Neutrophil (primary cell): Measurements from ENCODE around the gene ATG13.

Source experiments
- H3K27ac ChIP-seq: fragments of 200-600 bp; sonication (generic); 2 replicates; pipeline ENCODE4 v1.5.1; 2016; ENCODE audit warnings: mild to moderate bottlenecking, moderate library complexity
- H3K27me3 ChIP-seq: fragments of 200-600 bp; sonication (generic); 2 replicates; pipeline ENCODE4 v1.6.0; 2016; ENCODE audit warnings: mild to moderate bottlenecking
- H3K36me3 ChIP-seq: fragments of 200-600 bp; sonication (generic); 2 replicates; pipeline ENCODE4 v1.5.1; 2017
- H3K4me1 ChIP-seq, 2 experiments: fragments of 200-600 bp in 1 of 2; sonication (generic) in 1 of 2; 1 replicate in 1 of 2; 2 replicates in 1 of 2; pipeline versions ENCODE4 v1.5.1 to v1.6.1; 2013 to 2016; ENCODE audit warnings: low read depth in 1 of 2, low read length in 1 of 2, mild to moderate bottlenecking in 1 of 2, moderate library complexity in 1 of 2; ENCODE audit not compliant: control insufficient read depth in 1 of 2, insufficient read depth in 1 of 2
- H3K4me3 ChIP-seq, 2 experiments: fragments of 200-600 bp in 1 of 2; sonication (generic) in 1 of 2; 1 replicate in 1 of 2; 2 replicates in 1 of 2; pipeline ENCODE4 v1.5.1; 2013 to 2016; ENCODE audit warnings: low read depth in 1 of 2, low read length in 1 of 2, mild to moderate bottlenecking in 1 of 2, moderate library complexity in 1 of 2
- H3K9me3 ChIP-seq: fragments of 200-600 bp; sonication (generic); 2 replicates; pipeline ENCODE4 v1.5.1; 2016
- TF ChIP-seq, protein P1 (sequence below): fragments of 200-600 bp; sonication (generic); IDR thresholded peaks from 2 replicates; pipeline ENCODE4 v1.5.1; 2016; ENCODE audit warnings: antibody characterized with exemption

Gene ATG13

GRCh38 chr11:46611526-46612304 is 5.6 kb upstream of the ATG13 start:
- Histone ChIP-seq H3K9me3 (no peaks in the 10 kb centered on the region), H3K4me3 (no peak overlapping the region), H3K27me3 (no peaks in the 10 kb centered on the region), H3K36me3 (no peaks in the 10 kb centered on the region), H3K4me1 (peaks cover 6% of the 10 kb centered on the region in 2 experiments), H3K27ac (no peak overlapping the region)
- TF ChIP-seq, protein P1, sequence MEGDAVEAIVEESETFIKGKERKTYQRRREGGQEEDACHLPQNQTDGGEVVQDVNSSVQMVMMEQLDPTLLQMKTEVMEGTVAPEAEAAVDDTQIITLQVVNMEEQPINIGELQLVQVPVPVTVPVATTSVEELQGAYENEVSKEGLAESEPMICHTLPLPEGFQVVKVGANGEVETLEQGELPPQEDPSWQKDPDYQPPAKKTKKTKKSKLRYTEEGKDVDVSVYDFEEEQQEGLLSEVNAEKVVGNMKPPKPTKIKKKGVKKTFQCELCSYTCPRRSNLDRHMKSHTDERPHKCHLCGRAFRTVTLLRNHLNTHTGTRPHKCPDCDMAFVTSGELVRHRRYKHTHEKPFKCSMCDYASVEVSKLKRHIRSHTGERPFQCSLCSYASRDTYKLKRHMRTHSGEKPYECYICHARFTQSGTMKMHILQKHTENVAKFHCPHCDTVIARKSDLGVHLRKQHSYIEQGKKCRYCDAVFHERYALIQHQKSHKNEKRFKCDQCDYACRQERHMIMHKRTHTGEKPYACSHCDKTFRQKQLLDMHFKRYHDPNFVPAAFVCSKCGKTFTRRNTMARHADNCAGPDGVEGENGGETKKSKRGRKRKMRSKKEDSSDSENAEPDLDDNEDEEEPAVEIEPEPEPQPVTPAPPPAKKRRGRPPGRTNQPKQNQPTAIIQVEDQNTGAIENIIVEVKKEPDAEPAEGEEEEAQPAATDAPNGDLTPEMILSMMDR, result no peak

DNA sequence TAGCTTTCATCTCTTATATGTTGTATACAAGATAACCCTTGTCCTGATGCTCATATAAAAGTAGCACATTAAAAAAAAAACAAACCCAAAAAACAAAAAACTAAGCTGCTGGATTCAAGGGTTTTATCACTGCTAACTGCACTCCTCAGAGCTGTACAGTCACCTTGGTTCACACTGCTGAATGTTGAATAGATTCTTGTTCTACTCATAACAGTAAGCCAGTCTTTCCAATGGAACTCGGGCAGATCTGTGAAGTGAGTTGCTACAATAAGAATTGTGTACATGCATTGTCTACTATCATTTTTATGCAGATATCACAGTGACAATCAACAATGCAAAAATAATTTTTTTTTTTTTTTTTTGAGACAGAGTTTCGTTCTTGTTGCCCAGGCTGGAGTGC is 5.0 kb upstream of the ATG13 start:
- H3K36me3 ChIP-seq, result no peaks in the 10 kb centered on the region
- H3K9me3 ChIP-seq, result no peaks in the 10 kb centered on the region
- peaks cover 6 to 8% of the 10 kb centered on the region in 2 experiments for H3K4me1 ChIP-seq
- TF ChIP-seq, protein P1, result no peak
- no peaks in the 10 kb centered on the region for H3K27me3 ChIP-seq
- no peak overlapping the region for H3K27ac ChIP-seq
- H3K4me3 ChIP-seq, result no peak overlapping the region

- H3K36me3 ChIP-seq, result peaks cover 8% of the 10 kb centered on the region
- H3K4me1 ChIP-seq, result peaks cover 19 to 22% of the 10 kb centered on the region in 2 experiments
- no peak overlapping the region for H3K4me3 ChIP-seq
- TF ChIP-seq, protein P1, result no peak
- H3K27me3 ChIP-seq, result no peaks in the 10 kb centered on the region
- H3K27ac ChIP-seq, result no peak overlapping the region
- no peaks in the 10 kb centered on the region for H3K9me3 ChIP-seq
Observed at GRCh38 chr11:46615756-46616155, 1.6 kb upstream of the ATG13 start.

DNA sequence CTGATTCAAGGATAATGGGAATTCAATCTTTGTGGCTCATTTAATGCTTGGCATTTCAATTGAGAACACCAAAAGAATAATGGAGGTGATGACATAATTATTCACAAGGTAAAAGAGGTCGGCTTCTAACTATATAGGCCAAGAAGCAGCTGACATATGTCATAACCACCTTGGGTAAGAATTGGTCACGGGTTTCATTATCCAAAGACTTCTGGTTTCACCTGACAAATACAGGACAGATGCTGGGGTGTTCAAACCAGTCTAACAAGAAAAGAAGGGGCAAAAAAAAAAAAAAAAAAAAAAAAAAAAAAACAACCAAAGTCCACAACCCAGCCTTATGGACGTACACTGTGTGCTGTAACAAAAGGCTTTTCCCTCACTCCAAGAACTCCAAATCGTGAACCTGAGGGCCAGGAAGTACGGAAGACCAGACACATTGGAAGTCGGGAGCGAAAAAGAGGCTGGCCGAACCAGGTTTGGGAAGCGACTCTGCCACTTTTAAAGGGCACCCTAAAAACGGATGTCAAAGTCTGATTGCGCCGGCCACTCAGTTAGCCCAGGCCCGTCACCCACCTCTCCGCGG is 711 bp upstream of the ATG13 start:
- Histone ChIP-seq H3K27me3 (no peaks in the 10 kb centered on the region), H3K4me1 (peaks cover 19 to 22% of the 10 kb centered on the region in 2 experiments), H3K27ac (peak overlapping the region; percentile 98), H3K9me3 (no peaks in the 10 kb centered on the region), H3K4me3 (peak overlapping the region; percentile 90 to 96), H3K36me3 (peaks cover 15% of the 10 kb centered on the region)
- TF ChIP-seq, protein P1, result no peak

DNA sequence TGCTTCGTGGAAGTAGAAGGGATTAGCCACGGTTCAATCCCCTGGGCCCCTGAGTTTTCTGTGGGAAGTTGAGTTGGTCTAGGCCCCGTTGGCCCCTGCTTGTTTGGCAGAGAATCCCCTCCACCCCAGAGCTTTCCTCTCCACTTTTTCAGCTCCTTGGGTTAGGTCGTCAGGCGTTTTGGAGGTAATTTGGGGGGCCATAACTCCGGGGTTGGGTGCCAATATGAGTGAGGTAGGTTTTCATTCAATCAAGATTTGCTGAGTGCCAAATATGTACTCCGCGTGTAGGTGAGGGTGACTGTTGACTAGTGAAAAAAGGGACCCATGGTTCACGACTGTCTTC is 590 bp downstream of the ATG13 start:
- TF ChIP-seq, protein P1, result no peak
- H3K4me3 ChIP-seq, result peak overlapping the region; percentile 90 to 96
- H3K36me3 ChIP-seq, result peaks cover 23% of the 10 kb centered on the region
- peaks cover 19 to 22% of the 10 kb centered on the region in 2 experiments for H3K4me1 ChIP-seq
- no peaks in the 10 kb centered on the region for H3K27me3 ChIP-seq
- peak overlapping the region; percentile 98 for H3K27ac ChIP-seq
- no peaks in the 10 kb centered on the region for H3K9me3 ChIP-seq
